Stimulated activated CD4-positive, alpha-beta T cell treated with anti-CD3 and anti-CD28 coated beads, Interleukin-4, amount 100 ng/mL, for 1 hour (primary cell): ENCODE results near the gene SCN3A.

Experiments
- DNase-seq: peaks from one replicate; pipeline ENCODE4 v3.0.0-alpha.2; 2020

The SCN3A gene

DNA sequence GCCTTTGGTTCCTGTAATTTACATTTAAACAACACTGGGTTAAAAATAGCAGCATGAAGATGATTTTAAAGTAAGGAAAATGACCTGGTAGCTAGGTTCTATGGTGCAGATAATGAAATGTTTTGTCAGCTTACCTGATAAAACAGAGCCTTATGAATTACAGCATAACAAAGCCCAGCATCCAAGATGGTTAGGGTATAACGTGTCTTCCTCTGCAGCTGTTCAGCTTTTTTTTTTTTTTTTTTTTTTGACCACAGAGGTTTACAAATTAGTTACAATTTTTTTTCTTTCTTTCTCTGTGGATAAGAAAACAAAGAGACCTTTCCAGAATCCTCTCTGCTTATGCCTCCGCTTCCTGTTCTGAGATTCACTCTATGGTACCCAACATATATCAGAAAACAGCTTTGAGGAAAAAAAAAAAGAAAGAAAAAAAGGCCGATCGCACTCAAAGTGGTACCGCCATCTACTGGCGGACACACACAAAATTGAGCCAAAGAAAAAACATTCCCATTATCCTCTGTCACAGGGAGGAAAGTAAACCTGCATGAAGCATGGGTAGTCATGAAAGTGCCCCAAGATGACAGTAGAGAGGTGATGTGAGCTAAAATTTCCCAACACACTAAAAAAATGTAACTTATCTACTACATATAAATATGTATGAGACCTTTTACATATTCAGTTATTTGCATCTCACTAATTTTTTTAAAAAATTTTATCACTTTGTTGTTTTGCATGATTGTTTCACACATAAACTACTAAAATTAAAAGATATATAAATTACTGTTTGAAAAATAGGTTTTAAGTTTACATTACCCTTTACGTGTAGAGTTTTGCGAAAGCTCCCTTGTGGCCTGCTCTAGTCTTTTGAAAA lies at the start of gene SCN3A:
TSS of gene SCN3A (minus strand) at position 362 of the 871 bp plus-strand sequence. CDS start 27,656 bp downstream, outside the sequence.
- DNase-seq: no peak

GRCh38 chr2:165253178-165253577 lies 49.3 kb upstream of the SCN3A start:
- DNase-seq: no peak

- no peak for DNase-seq
Observed at GRCh38 chr2:165251366-165251765, 47.5 kb upstream of the SCN3A start.

GRCh38 chr2:165248238-165248637 lies 44.4 kb upstream of the SCN3A start:
- no peak for DNase-seq

DNA sequence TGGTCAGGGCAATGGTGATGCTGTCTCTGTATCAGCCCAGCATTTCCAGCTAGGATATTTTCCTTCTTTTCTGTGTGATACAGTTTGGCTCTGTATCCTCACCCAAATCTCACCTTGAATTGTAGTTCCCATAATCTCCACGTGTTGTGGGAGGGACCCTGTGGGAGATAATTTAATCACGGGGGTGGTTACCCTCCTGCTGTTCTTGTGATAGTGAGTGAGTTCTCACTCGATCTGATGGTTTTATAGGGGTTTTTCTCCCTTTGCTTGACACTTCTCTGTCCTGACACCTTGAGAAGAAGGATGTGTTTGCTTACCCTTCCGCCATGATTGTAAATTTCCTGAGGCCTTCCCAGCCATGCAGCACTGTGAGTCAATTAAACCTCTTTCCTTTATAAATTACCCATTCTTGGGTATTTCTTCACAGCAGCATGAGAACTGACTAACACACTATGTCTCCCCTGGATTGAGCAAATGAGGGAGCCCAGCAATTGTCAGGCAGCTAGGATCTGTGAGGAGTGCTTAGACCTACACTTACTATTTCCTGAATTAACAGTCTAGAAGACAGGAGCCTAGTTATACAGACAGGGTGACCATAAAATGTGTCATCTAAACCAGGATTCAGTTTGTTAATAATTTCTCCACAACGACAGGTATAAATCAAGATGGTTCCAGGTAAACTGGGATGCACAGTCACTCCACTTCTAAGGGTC lies 41.4 kb upstream of the SCN3A start:
- DNase-seq: no peak

DNA sequence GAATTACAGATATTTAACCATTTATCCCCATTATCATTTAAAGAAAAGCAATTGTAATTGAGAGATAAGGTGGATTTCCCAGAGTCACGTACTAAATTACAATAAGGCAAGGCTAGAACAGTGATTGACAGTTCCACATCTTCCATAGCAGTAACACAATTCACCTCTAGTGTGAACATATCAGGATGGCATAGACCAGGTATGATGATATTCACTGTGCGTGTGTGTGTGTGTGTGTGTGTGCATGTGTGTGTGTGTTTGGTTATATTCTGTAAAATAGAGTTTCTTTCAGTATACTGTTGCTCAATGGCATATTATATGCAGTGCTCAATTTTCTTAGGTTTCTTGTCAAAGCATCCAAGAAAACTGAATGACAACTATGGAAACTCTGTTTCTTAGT lies 37.1 kb upstream of the SCN3A start:
- DNase-seq: no peak

GRCh38 chr2:165239856-165240515 lies 36.1 kb upstream of the SCN3A start:
- no peak for DNase-seq

DNA sequence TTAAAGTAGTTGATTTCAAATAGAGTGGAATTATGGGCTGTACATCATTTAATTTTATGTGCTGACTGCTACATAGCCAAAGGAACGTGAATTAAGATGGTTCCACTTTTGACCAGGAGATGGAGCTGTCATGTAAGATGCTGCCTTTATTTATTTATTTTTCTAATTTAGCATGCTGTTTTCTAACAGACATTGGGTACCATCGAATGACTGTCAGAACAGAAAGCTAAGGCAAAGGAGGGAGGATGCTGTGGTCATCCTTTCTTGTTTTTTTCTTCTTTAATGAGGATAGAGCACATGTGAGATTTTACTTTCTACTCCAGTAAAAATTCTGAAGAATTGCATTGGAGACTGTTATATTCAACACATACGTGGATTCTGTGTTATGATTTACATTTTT lies 35.4 kb upstream of the SCN3A start, which contains the start of gene SCN2A:
TSS of gene SCN2A (plus strand) at position 185 of the 400 bp plus-strand sequence. CDS start 56,410 bp downstream, outside the sequence.
- DNase-seq: no peak

- DNase-seq: no peak
Observed at GRCh38 chr2:165238295-165238694, 34.4 kb upstream of the SCN3A start.

DNA sequence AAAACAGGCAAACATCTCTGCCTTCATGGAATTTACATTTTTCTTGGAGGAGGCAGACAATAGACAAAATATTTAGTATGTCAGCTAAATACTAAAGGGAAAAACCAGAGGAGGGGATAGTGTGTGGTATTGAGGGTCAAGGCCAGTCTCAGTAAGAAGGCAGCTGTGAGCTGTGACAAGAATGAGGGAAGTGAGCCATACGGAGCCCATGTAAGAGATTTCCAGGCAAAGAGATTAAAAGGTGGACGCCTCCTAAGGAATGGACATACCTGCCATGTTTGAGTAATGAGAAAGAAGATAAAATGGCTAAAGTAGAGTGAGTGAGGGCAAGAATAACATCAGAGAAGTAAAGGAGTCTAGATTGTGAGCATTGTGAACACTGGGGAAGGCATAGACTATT lies 33.2 kb upstream of the SCN3A start:
- DNase-seq: no peak

DNA sequence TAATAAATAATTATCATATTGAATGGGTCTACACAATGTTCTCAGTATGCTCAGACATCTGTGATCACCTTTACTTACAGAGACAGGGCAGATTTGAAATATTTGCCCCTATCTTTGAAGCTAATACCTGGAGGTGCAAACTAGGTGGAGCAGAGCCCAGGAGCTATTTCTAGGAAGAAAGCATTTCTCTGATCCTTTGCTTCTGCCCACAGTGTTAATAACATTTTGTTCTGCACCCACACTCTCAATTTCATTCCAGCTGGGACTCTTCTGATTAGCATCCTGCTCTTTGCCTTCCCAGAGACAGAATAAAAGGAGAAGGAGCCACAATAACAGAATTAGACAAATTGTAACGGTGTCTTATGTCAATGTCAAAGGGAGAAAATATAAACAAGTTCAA lies 23.7 kb upstream of the SCN3A start:
- no peak for DNase-seq

- DNase-seq: no peak
Observed at GRCh38 chr2:165224941-165225340, 21.1 kb upstream of the SCN3A start.

GRCh38 chr2:165219481-165219880 lies 15.6 kb upstream of the SCN3A start:
- DNase-seq: no peak

- DNase-seq: no peak
Observed at GRCh38 chr2:165214093-165214492, 10.2 kb upstream of the SCN3A start.

DNA sequence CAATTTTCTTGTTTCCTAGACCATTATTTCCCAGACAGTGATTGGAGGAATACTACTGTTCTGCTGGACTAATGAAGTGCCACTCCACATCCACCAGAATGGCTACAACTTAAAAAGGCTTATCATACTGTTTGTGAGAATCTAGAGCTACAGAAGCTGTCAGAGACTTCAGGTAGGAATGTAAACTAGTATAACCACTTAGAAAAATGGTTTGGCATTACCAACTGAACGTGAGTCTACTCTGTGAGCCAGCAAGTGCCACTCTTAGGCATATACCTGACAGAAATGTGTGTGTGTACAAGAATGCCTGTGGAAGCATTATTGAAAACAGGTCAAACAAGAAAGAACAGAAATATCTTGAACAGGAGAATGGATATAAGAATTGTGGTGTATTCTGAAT lies 4.2 kb upstream of the SCN3A start:
- no peak for DNase-seq

DNA sequence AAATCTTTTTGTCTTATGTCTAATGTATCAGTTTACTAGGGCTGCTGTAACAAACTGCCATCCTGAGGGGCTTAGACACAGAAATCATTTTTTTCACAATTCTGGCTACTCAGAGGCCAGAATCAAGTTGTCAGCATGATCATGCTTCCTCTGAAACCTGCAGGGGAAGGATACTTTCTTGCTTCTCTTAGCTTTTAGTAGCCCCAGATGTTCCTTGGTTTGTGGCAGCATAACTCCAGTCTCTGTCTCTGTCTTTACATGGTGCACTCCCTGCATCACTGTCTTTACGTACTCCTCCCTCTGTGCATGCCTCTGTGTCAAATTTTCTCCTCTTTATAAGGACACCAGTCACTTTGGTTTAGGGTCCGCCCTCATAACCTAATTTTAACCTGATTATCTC lies 2.0 kb upstream of the SCN3A start:
- no peak for DNase-seq

DNA sequence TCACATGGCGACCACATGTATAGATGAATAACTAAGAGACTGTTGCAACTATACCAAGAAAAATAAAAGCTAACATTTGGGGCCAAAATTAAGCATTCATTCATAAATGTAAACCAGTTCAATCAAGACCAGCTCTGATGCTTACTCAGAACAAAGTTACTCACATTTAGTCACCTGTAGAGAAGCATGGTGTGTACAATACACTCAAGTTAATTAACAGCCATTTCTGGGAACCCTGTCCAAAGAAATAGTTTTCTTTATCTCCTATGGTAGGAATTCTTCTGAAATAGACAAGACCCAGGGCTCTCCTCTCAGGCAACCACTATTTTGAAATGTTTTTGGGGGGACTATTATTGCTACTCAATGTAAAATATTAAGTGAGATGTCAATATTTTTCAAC lies 1.6 kb downstream of the SCN3A start:
- DNase-seq: no peak

DNA sequence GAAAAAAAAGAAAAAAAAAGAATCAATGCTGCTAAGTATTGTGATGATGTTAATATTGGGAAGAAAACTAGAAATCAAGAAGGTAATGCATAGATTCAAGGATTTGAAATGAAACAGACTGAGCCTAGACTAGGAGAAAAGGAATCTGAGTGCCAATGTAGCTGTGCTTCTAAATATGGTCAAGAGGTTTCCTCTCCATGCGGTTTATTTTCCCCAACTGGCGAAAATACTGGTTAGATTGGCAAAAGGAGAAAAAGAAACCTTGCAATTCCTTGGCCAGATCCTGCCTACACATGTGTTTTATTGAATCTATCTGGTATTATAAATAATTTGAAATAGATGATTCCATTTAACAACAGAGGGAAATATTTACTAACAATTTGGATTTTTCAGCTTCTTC lies 5.7 kb downstream of the SCN3A start:
- no peak for DNase-seq

GRCh38 chr2:165197346-165197745 lies 6.5 kb downstream of the SCN3A start:
- no peak for DNase-seq

- no peak for DNase-seq
Observed at GRCh38 chr2:165196411-165196810, 7.4 kb downstream of the SCN3A start.

DNA sequence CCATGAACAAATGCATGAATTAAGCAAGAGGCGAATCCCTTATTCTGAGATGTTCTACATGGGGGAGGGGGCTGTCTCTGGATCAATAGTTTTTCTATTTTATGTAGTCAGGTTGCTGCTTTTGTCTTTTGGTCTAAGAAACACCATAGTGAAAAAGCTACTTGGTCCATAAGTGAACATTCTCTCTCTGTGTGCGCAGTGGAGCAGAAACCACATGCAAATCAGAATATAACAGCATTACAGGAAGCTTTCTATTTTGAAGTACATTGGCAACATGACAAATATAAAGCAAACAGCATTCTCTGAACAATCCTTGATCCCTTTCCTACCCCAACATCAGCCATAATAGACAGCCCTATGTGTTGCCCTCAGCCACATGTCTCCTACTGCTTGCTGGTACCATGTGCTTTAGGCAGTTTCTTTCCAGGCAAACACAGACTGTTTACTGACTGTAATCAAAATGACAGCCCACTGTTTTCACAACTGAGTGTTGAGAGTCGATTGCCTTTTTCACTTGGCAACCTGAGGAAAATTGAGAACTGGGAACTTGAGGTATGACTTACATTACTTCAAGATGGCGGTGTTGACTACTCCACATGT lies 10.6 kb downstream of the SCN3A start:
- DNase-seq: no peak

- DNase-seq: no peak
Observed at GRCh38 chr2:165192729-165193128, 11.1 kb downstream of the SCN3A start.

DNA sequence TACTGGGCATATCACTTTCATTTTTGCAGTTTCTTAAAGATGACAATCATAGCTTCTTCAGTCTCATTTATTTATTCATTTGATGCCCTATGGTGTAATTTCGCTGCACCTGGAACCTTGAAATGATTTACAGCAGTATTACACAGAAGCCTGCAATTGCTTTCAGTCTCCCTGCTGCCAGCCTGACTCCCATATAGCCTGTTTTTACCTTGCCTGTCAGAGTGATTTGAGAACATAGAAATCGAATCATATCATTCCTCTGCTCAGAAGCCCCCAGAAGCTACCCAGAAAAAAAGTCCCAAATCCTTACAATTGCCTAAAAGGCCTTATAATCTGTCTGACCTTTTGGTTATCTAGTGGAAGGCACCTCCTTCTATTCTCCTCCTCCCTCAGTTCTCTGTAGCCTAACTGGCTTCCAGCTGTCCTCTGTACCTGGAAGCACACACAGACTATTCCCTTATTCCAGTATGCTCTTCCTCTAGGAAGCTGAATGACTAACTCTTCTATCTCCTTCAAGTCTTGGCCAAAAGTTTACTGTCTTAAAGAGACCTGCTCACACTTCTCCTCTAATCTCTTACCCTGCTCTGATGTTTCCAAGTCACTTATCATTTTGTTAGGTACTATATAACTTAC lies 12.6 kb downstream of the SCN3A start:
- no peak for DNase-seq
